Activated CD4-positive, alpha-beta T cell treated with anti-CD3 and anti-CD28 coated beads for 36 hours (primary cell): ENCODE measurements around the gene MCHR1. TPM values are rescaled to one million over a fixed set of nuclear protein-coding genes. Genes with fewer than 3 reads are reported as not detected.

Source experiments
- ATAC-seq: fragments of 200-7000 bp; cut with Tn5 transposase; one replicate; pipeline ENCODE4 v1.10.0; 2021; ENCODE audit warnings: mild to moderate bottlenecking, moderate library complexity
- CTCF ChIA-PET: fragments of 350-600 bp; sonication (Branson Sonifier 250); formaldehyde crosslinking; loops from one replicate; lab custom pipeline; 2021; ENCODE audit warnings: antibody characterized with exemption; lab: Charles Lee
- POLR2A ChIA-PET: fragments of 350-600 bp; sonication (Branson Sonifier 250); formaldehyde crosslinking; loops from one replicate; lab custom pipeline; 2021; ENCODE audit warnings: antibody characterized with exemption, inconsistent platforms; lab: Charles Lee
- DNase-seq: peaks from one replicate; pipeline ENCODE4 v3.0.0-alpha.2; 2020
- H3K27ac Mint-ChIP-seq: one replicate; pipeline ENCODE4 v1.8.0; 2021; ENCODE audit warnings: mixed read lengths
- H3K27me3 Mint-ChIP-seq: one replicate; pipeline ENCODE4 v1.8.0; 2021; ENCODE audit warnings: mixed read lengths
- H3K36me3 Mint-ChIP-seq: one replicate; pipeline ENCODE4 v1.8.0; 2021; ENCODE audit warnings: low read depth, mixed read lengths
- H3K4me1 Mint-ChIP-seq: one replicate; pipeline ENCODE4 v1.8.0; 2021; ENCODE audit warnings: mixed read lengths
- H3K4me3 Mint-ChIP-seq: one replicate; pipeline ENCODE4 v1.8.0; 2021; ENCODE audit warnings: mild to moderate bottlenecking, moderate library complexity, mixed read lengths
- H3K9me3 Mint-ChIP-seq: one replicate; pipeline ENCODE4 v1.8.0; 2021; ENCODE audit warnings: low read depth, mixed read lengths
- intact Hi-C, 2 experiments: fragments of 100-400 bp; cut with DNase I in 1 of 2; cut with micrococcal nuclease in 1 of 2; formaldehyde crosslinking; loops; one replicate each; pipeline versions ENCODE4 v1.14.2 to v1.15.1; 2022 to 2024; cut with DNase I, micrococcal nuclease
- total RNA-seq, 2 experiments: library from RNA; stranded (reverse); gene quantifications; one replicate each; pipeline ENCODE4 v1.2.3, GENCODE V29; 2021

Gene MCHR1
- total RNA-seq, 2 experiments from 2014 or later: not detected

DNA sequence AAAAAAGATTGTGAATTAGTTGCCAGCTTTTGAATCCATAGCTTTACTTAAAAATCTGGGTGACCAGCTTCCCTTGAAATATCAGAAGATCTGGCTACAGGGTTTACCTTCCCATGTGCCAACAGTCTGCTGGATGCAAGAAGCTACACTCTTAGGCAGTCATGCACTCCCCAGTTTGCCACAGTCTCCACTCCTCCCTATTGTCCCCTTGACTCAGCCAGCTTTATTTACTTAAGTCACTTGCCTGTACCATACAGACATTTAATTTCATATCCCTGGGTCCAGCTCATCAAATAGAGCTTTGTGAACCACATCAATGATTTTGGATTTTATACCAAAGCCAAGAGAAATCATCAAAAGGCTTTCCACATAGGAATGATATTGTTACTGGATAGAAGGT, 12.2 kb downstream of the MCHR1 start:
- Mint-ChIP-seq H3K27me3 (no peaks in the 10 kb centered on the region), H3K27ac (no peak overlapping the region), H3K36me3 (no peaks in the 10 kb centered on the region), H3K4me3 (no peak overlapping the region), H3K9me3 (no peaks in the 10 kb centered on the region), H3K4me1 (no peaks in the 10 kb centered on the region)
- DNase-seq (no peak), ATAC-seq (no peak)
- CTCF ChIA-PET: interaction anchor here (1.0 to 1.1 kb wide), 2 partner anchors 9 to 147 kb away, joined by 3 to 4 read pairs; no protein-coding TSS in a partner anchor
- intact Hi-C loops: no loop called here
- POLR2A ChIA-PET: interaction anchor here (0.6 kb wide), 1 partner anchor 151 kb away, joined by 3 read pairs; no protein-coding TSS in a partner anchor

DNA sequence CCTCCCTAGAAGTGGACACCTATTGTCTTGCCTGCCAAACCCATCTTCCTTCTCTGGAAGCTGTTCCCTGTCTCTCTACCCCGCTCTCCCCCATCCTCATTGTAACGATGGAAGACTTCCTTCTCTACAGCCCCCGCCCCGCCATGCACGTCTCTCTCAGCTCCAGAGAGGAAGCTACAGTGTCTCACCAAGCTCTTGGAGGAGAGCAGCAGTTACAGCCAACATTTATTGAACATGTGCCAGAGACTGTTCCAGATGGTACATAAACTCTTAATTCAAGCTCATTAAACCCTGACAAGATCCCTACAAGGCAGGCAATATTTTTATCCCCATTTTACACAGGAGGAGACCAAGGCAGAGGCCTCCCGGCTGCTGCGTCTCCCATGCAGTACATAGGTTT, 15.1 kb downstream of the MCHR1 start:
- Mint-ChIP-seq H3K27me3 (no peaks in the 10 kb centered on the region), H3K4me1 (no peaks in the 10 kb centered on the region), H3K36me3 (no peaks in the 10 kb centered on the region), H3K9me3 (no peaks in the 10 kb centered on the region), H3K27ac (no peak overlapping the region), H3K4me3 (no peak overlapping the region)
- POLR2A ChIA-PET: no interaction called here
- intact Hi-C loops: no loop called here
- no peak for ATAC-seq
- CTCF ChIA-PET: interaction anchor here (1.3 kb wide), 1 partner anchor 228 kb away, joined by 4 read pairs; no protein-coding TSS in a partner anchor
- no peak for DNase-seq

DNA sequence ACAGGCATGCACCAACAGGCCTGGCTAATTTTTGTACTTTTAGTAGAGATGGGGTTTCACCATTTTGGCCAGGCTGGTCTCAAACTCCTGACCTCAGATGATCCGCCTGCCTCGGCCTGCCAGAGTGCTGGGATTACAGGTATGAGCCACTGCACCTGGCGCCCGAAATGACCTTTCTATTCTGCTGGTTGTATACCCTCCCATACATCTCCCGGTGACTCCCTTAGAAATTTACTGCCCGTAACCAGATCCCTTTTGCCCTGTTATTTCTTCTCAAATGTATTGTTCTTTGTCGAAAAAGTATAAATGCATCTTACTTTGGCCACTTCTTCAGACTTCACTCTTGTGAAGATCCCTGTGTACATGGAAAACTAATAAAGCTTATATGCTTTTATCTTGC, 22.0 kb downstream of the MCHR1 start:
- intact Hi-C loops: no loop called here
- Mint-ChIP-seq H3K4me1 (peaks cover 10% of the 10 kb centered on the region), H3K9me3 (no peaks in the 10 kb centered on the region), H3K36me3 (no peaks in the 10 kb centered on the region), H3K27ac (no peak overlapping the region), H3K4me3 (no peak overlapping the region), H3K27me3 (no peaks in the 10 kb centered on the region)
- CTCF ChIA-PET: interaction anchor here (0.7 to 1.1 kb wide), 3 partner anchors 10 to 18 kb away, joined by 3 to 4 read pairs (median 3); no protein-coding TSS in a partner anchor
- DNase-seq: no peak
- POLR2A ChIA-PET: no interaction called here
- no peak for ATAC-seq

DNA sequence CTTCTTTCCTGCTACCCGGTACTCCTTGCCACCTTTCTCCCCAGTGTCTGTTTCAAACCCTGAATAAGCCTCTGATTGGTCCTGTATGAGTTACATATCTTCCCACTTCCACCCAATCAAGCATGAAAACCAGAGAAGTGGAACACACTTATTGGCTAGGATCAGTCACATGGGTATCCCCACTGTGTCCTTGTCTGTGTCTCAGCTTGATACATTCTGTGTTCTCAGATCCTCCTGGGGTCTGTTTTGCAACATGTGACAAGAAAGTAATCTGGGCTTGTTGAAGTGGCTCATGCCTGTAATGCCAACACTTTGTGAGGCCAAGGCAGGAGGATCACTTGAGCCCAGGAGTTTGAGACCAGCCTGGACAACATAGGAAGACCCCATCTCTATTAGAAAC, 23.9 kb downstream of the MCHR1 start:
- DNase-seq (no peak), ATAC-seq (no peak)
- POLR2A ChIA-PET: no interaction called here
- Mint-ChIP-seq H3K4me1 (peaks cover 10% of the 10 kb centered on the region), H3K27me3 (no peaks in the 10 kb centered on the region), H3K4me3 (no peak overlapping the region), H3K9me3 (no peaks in the 10 kb centered on the region), H3K36me3 (no peaks in the 10 kb centered on the region), H3K27ac (no peak overlapping the region)
- intact Hi-C loops: no loop called here
- CTCF ChIA-PET: interaction anchor here (0.7 to 1.1 kb wide), 2 partner anchors 191 to 1177 kb away, joined by 4 read pairs; no protein-coding TSS in a partner anchor

DNA sequence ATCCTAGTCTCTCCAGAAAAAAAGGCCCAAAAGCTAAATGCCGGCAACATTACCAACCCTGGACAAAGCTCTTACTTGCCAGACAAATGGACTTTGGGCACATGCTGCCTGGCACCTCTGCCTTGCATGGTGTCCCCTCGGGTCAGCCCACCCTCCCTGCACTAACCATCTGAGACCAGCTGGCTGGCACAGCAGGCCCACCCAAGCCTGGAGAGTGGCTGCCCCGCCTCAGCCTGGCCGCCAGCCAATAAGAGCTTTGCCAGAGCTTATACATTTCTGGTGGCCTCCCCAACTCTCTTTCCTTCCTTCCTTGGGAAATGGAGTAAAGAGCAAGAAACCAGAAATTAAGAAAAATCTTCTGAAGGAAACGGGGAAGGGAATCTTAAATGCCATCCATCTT, 24.5 kb downstream of the MCHR1 start:
- Mint-ChIP-seq H3K36me3 (no peaks in the 10 kb centered on the region), H3K27ac (no peak overlapping the region), H3K4me3 (no peak overlapping the region), H3K9me3 (no peaks in the 10 kb centered on the region), H3K27me3 (no peaks in the 10 kb centered on the region), H3K4me1 (peaks cover 10% of the 10 kb centered on the region)
- DNase-seq (no peak), ATAC-seq (no peak)
- CTCF ChIA-PET: interaction anchor here (0.7 to 1.1 kb wide), 2 partner anchors 191 to 1176 kb away, joined by 4 read pairs; no protein-coding TSS in a partner anchor
- POLR2A ChIA-PET: no interaction called here
- intact Hi-C loops: no loop called here

DNA sequence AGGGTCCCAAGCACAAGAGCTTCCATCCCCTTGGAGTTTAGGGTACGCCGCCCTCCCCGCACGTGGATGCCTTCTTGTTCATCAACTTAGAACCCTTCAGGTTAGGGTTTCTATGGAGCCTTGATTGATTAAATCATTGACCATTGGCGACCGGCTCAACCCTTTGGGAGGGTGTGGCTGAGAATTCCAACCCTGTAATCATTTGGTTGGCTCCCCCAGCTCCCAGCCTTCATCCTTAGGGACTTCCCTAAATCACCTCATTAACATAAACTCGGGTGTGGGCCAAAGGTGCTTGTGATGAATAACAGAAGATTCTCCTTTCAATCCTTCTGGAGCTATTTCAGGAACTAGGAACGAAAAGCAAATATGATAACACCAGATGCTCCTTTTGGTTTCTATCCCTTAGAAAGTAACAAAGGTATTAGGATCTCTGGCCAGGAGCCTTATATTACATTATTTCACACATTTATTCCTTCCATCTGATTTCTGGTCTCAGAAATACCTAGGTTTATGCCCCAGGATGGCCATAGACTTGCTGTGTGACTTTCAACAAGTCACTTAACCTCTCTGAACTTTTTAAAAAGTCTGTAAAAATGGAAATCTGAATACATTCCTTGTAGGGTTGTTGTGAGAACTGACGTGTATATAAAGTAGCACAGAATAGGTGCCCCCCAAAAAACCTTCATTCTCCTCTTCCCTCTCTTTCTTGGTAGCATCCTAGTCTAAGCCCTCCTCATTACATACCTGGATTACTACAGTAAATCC, 26.8 kb downstream of the MCHR1 start:
- ATAC-seq (no peak), DNase-seq (no peak)
- intact Hi-C loops: no loop called here
- ChIA-PET CTCF (interaction anchor here (0.5 kb wide), 1 partner anchor 217 kb away, joined by 3 read pairs; no protein-coding TSS in a partner anchor), POLR2A (no interaction called here)
- Mint-ChIP-seq H3K4me3 (no peak overlapping the region), H3K36me3 (no peaks in the 10 kb centered on the region), H3K27ac (no peak overlapping the region), H3K27me3 (no peaks in the 10 kb centered on the region), H3K9me3 (no peaks in the 10 kb centered on the region), H3K4me1 (peaks cover 14% of the 10 kb centered on the region)

DNA sequence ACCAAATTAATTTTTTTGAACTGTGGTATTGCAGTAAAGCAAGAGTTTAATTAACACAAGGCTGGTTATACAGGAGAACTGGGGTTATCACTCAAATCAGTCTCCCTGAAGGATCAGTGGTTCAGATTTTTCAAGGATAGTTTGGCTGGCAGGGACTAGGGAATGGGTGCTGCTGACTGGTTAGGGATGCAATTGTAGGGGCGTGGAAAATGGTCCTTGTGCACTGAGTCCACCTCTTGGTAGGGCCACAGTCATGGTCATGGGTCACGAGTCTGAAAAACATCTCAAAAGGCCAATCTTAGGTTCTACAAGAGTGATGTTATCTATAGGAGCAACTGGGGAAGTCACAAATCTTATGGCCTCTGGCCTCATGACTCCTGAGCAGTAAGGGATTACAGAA, 27.9 kb downstream of the MCHR1 start:
- Mint-ChIP-seq H3K36me3 (no peaks in the 10 kb centered on the region), H3K4me3 (no peak overlapping the region), H3K4me1 (peaks cover 16% of the 10 kb centered on the region), H3K9me3 (no peaks in the 10 kb centered on the region), H3K27ac (no peak overlapping the region), H3K27me3 (peaks cover 3% of the 10 kb centered on the region)
- intact Hi-C loops: no loop called here
- no peak for ATAC-seq
- no peak for DNase-seq
- ChIA-PET POLR2A (no interaction called here), CTCF (no interaction called here)

DNA sequence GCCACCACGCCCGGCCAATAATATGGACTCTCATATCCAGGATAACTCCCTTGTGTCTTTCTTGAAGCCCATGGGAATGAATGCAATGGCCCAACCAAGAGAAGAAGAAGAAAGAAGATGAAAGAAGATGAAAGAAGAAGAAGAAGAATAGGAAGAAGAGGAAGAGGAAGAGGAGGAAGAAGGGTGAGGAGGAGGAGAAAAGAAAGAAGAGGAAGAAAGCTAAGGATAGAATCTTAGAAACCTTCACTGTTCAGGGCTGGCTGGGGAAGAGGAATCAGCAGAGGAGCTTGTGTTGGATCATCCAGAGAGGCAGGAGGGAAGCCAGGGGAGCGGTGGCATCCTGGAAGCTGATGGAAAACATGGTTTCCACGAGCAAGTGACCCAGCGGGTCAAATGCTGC, 28.9 kb downstream of the MCHR1 start:
- no peaks in the 10 kb centered on the region for H3K9me3 Mint-ChIP-seq

DNA sequence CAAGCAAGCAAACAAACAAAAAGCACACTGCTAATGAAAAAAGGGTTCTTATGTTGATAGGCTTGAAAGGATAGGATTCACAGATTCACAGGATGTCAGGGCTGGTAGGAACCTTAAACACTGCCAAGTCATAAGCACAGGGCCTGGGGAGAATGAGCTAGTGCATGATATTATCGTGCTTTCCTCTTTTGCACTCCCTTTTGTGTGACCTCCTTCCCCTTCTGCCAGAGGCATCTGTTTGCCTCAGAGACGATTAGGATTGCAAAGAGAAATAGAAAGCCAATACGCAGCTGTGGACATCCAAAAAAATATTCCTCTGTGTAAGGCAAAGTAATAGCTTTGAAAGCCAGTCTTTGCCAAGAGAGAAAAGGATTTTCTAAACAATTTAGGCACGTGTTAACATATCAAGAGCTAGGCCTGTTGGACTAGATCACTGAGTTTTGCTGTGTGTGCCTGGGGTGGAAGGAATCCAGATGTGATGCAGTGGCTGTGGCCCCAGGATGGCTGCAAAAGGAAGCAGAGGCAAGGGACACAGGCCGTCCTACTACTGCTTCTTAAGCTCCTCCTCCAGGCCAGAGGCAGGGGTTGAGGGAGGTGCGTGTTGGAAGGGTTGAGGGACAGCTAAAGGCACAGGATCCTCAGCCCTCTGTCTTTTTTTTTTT, 30.6 kb downstream of the MCHR1 start:
- H3K9me3 Mint-ChIP-seq: no peaks in the 10 kb centered on the region

More for the DNA sequence above, 28.9 kb downstream of the MCHR1 start:
- no peak overlapping the region for H3K27ac Mint-ChIP-seq
- CTCF ChIA-PET: no interaction called here
- no peaks in the 10 kb centered on the region for H3K36me3 Mint-ChIP-seq
- H3K4me3 Mint-ChIP-seq: no peak overlapping the region
- intact Hi-C loops: no loop called here
- POLR2A ChIA-PET: no interaction called here
- peaks cover 15% of the 10 kb centered on the region for H3K4me1 Mint-ChIP-seq
- no peak for ATAC-seq
- DNase-seq: no peak
- H3K27me3 Mint-ChIP-seq: peaks cover 3% of the 10 kb centered on the region

DNA sequence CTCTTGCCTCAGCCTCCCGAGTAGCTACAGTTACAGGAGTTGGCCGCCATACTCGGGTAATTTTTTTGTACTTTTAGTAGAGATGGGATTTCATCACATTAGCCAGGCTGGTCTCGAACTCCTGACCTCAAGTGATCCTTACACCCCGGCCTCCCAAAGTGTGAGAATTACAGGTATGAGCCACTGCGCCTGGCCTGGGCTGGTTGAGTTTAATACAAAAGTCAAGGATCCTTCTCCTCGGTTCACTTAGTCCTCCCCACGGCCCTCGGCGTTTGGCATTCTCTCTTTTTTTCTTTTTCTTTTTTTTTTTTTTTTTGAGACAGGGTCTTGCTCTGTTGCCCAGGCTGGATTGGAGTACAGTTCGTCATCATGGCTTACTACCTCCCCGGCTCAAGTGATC, 33.0 kb downstream of the MCHR1 start:
- POLR2A ChIA-PET: interaction anchor here (1.0 kb wide), 1 partner anchor 15 kb away, joined by 3 read pairs; no protein-coding TSS in a partner anchor

More for the DNA sequence above, 30.6 kb downstream of the MCHR1 start:
- ChIA-PET CTCF (interaction anchor here (2.7 kb wide), 1 partner anchor 25 kb away, joined by 23 read pairs; no protein-coding TSS in a partner anchor), POLR2A (interaction anchor here (1.1 kb wide), 1 partner anchor 147 kb away, joined by 3 read pairs; the partner anchor contains the start of gene ST13)
- Mint-ChIP-seq H3K4me1 (peaks cover 19% of the 10 kb centered on the region), H3K4me3 (no peak overlapping the region), H3K36me3 (no peaks in the 10 kb centered on the region), H3K27me3 (peaks cover 3% of the 10 kb centered on the region), H3K27ac (no peak overlapping the region)
- ATAC-seq: no peak
- DNase-seq: no peak
- intact Hi-C loops: loop anchor here (2.0 to 5.0 kb wide), 3 partner anchors 17 to 178 kb away; no protein-coding TSS in a partner anchor

More for the DNA sequence above, 33.0 kb downstream of the MCHR1 start:
- DNase-seq (no peak), ATAC-seq (no peak)
- no peak overlapping the region for H3K4me3 Mint-ChIP-seq
- H3K9me3 Mint-ChIP-seq: no peaks in the 10 kb centered on the region
- intact Hi-C loops: loop anchor here in 1 of 2 experiments (5.0 kb wide), 1 partner anchor 180 kb away; no protein-coding TSS in a partner anchor
- peaks cover 20% of the 10 kb centered on the region for H3K4me1 Mint-ChIP-seq
- H3K27me3 Mint-ChIP-seq: peaks cover 3% of the 10 kb centered on the region
- H3K36me3 Mint-ChIP-seq: no peaks in the 10 kb centered on the region
- CTCF ChIA-PET: interaction anchor here (0.6 kb wide), 1 partner anchor 37 kb away, joined by 4 read pairs; no protein-coding TSS in a partner anchor
- no peak overlapping the region for H3K27ac Mint-ChIP-seq
